ENCODE results near the gene CACNA1B.

DNA sequence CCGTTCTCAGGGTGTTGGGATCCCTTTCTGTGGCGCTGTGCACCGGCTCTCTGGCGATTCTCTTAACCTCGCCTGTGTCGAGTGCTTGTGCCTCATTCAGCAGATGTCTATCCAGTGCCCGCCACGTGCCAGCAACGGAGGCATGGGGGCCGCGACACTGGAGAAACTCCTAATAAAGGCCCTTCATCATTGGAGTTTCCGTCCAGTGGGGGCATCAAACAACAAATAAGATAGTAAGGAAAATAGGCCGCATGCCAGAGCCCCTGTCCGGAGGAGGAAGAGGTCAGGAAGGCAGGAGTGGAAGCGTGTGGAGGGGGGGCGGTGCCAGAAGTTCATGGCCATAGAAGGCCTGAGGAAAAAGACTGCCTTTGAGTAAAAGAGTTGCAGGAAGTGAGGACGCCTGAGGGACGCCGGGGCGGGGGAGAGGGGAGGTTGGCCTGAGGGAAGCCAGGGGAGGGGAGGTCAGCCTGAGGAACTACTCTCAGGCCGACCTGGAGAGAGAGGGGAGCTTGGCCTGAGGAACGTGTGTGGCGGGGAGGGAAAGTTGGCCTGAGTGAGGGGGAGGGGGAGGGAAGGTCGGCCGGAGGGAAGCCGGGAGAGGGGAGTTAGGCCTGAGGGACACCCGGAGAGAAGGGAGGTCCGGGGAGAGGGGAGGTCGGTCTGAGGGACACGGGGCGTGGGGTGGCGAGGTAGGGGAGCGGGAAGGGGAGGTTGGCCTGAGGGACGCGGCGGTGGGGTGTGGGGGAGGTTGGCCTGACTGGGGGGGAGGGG is 82.2 kb downstream of the CACNA1B start:
- TF ChIP-seq, protein P1, sequence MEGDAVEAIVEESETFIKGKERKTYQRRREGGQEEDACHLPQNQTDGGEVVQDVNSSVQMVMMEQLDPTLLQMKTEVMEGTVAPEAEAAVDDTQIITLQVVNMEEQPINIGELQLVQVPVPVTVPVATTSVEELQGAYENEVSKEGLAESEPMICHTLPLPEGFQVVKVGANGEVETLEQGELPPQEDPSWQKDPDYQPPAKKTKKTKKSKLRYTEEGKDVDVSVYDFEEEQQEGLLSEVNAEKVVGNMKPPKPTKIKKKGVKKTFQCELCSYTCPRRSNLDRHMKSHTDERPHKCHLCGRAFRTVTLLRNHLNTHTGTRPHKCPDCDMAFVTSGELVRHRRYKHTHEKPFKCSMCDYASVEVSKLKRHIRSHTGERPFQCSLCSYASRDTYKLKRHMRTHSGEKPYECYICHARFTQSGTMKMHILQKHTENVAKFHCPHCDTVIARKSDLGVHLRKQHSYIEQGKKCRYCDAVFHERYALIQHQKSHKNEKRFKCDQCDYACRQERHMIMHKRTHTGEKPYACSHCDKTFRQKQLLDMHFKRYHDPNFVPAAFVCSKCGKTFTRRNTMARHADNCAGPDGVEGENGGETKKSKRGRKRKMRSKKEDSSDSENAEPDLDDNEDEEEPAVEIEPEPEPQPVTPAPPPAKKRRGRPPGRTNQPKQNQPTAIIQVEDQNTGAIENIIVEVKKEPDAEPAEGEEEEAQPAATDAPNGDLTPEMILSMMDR (IDR thresholded peaks at IDR 0.05) = no peak
- no peak for TF ChIP-seq EZH2 (IDR thresholded peaks at IDR 0.05; ENCODE audit: borderline replicate concordance, insufficient read depth, low read depth, low read length, poor library complexity, severe bottlenecking)
